A673 (cell line): ENCODE results near the gene NOS1AP. TPM values are rescaled to one million over a fixed set of nuclear protein-coding genes. Genes with fewer than 3 reads are reported as not detected.

Source experiments
- BruUV-seq: library from RNA; stranded (reverse); fragments of 400-500 nt; replicated peaks from 2 replicates; lab custom pipeline; 2021; lab: Mats Ljungman, UMichigan
- CTCF ChIA-PET: fragments of 300-600 bp; sonication (Branson Sonifier 250); formaldehyde crosslinking; loops from one replicate; lab custom pipeline; 2022; ENCODE audit warnings: antibody characterized with exemption; lab: Charles Lee
- POLR2A ChIA-PET: fragments of 300-600 bp; sonication (Branson Sonifier 250); formaldehyde crosslinking; loops from one replicate; lab custom pipeline; 2022; ENCODE audit warnings: antibody characterized with exemption; ENCODE audit not compliant: low non-redundant PET; lab: Charles Lee
- DNase-seq: peaks from one replicate; pipeline ENCODE4 v3.0.0-alpha.2; 2015; ENCODE audit warnings: low spot score
- H3K27ac ChIP-seq: fragments of 200-600 bp; sonication (generic); 2 replicates; pipeline ENCODE4 v1.5.1; 2016; ENCODE audit warnings: mixed run types, low read depth, mild to moderate bottlenecking, mixed read lengths, antibody characterized with exemption, low read length; ENCODE audit not compliant: poor library complexity, severe bottlenecking
- H3K27me3 ChIP-seq: fragments of 200-600 bp; sonication (generic); replicated peaks from 2 replicates; pipeline ENCODE4 v1.6.1; 2017; ENCODE audit warnings: mixed run types, low read depth, mild to moderate bottlenecking, mixed read lengths, antibody characterized with exemption, low read length; ENCODE audit not compliant: insufficient read depth, poor library complexity
- H3K36me3 ChIP-seq: fragments of 200-600 bp; sonication (generic); 2 replicates; pipeline ENCODE4 v1.6.1; 2016; ENCODE audit warnings: mixed run types, mild to moderate bottlenecking, mixed read lengths, antibody characterized with exemption, low read length; ENCODE audit not compliant: insufficient read depth, poor library complexity, severe bottlenecking
- H3K4me1 ChIP-seq: fragments of 200-600 bp; sonication (generic); 2 replicates; pipeline ENCODE4 v1.6.1; 2017; ENCODE audit warnings: mixed run types, mild to moderate bottlenecking, mixed read lengths, antibody characterized with exemption, low read length; ENCODE audit not compliant: insufficient read depth, poor library complexity, severe bottlenecking
- H3K4me3 ChIP-seq: fragments of 200-600 bp; sonication (generic); 2 replicates; pipeline ENCODE4 v1.5.1; 2016; ENCODE audit warnings: low read depth, mixed run types, mild to moderate bottlenecking, mixed read lengths, low read length; ENCODE audit not compliant: poor library complexity, severe bottlenecking
- H3K9me3 ChIP-seq: fragments of 200-600 bp; sonication (generic); 2 replicates; pipeline ENCODE4 v1.6.1; 2016; ENCODE audit warnings: mixed run types, low read depth, mild to moderate bottlenecking, mixed read lengths, antibody characterized with exemption, low read length; ENCODE audit not compliant: poor library complexity, severe bottlenecking
- EZH2 ChIP-seq: fragments of 200-600 bp; sonication (generic); IDR thresholded peaks from 2 replicates; pipeline ENCODE4 v1.6.1; 2017; ENCODE audit warnings: borderline replicate concordance, low read depth, mild to moderate bottlenecking, mixed read lengths, antibody characterized with exemption, low read length; ENCODE audit not compliant: poor library complexity, severe bottlenecking
- intact Hi-C: fragments of 100-400 bp; cut with micrococcal nuclease; formaldehyde crosslinking; loops from one replicate; pipeline ENCODE4 v1.10.0; 2022; ENCODE audit not compliant: unreplicated experiment
- total RNA-seq: library from RNA; stranded (reverse); gene quantifications from 2 replicates; pipeline ENCODE4 v1.2.3, GENCODE V29; 2021
- TF ChIP-seq, protein P1 (sequence below): fragments of 300-800, 200-600 bp; sonication (generic); conservative IDR thresholded peaks from 2 replicates; pipeline ENCODE4 v1.5.1; 2017; ENCODE audit warnings: low read depth, mild to moderate bottlenecking, antibody characterized with exemption, low read length, moderate library complexity, mixed read lengths

The NOS1AP gene
- total RNA-seq, 1 experiment from 2014 or later = 28.0 TPM

GRCh38 chr1:162087111-162087510 is 17.6 kb downstream of the NOS1AP start:
- no peak for TF ChIP-seq EZH2
- TF ChIP-seq, protein P1, sequence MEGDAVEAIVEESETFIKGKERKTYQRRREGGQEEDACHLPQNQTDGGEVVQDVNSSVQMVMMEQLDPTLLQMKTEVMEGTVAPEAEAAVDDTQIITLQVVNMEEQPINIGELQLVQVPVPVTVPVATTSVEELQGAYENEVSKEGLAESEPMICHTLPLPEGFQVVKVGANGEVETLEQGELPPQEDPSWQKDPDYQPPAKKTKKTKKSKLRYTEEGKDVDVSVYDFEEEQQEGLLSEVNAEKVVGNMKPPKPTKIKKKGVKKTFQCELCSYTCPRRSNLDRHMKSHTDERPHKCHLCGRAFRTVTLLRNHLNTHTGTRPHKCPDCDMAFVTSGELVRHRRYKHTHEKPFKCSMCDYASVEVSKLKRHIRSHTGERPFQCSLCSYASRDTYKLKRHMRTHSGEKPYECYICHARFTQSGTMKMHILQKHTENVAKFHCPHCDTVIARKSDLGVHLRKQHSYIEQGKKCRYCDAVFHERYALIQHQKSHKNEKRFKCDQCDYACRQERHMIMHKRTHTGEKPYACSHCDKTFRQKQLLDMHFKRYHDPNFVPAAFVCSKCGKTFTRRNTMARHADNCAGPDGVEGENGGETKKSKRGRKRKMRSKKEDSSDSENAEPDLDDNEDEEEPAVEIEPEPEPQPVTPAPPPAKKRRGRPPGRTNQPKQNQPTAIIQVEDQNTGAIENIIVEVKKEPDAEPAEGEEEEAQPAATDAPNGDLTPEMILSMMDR = no peak
- CTCF ChIA-PET = no interaction called here
- POLR2A ChIA-PET = no interaction called here
- peaks cover 11% of the 10 kb centered on the region for H3K4me1 ChIP-seq
- no peak for DNase-seq
- no TSS peak for BruUV-seq
- H3K4me3 ChIP-seq = no peak overlapping the region
- no peak overlapping the region for H3K27ac ChIP-seq
- H3K36me3 ChIP-seq = no peaks in the 10 kb centered on the region
- intact Hi-C loops = no loop called here
- H3K9me3 ChIP-seq = no peaks in the 10 kb centered on the region
- H3K27me3 ChIP-seq = no peaks in the 10 kb centered on the region

GRCh38 chr1:162087574-162087973 is 18.1 kb downstream of the NOS1AP start:
- Histone ChIP-seq H3K36me3 (no peaks in the 10 kb centered on the region), H3K27ac (no peak overlapping the region), H3K4me3 (no peak overlapping the region), H3K27me3 (no peaks in the 10 kb centered on the region), H3K9me3 (no peaks in the 10 kb centered on the region), H3K4me1 (peaks cover 16% of the 10 kb centered on the region)
- intact Hi-C loops = no loop called here
- ChIA-PET CTCF (no interaction called here), POLR2A (no interaction called here)
- DNase-seq = no peak
- BruUV-seq = no TSS peak
- TF ChIP-seq EZH2 = no peak
- TF ChIP-seq, protein P1 = no peak

- H3K36me3 ChIP-seq = no peaks in the 10 kb centered on the region
- BruUV-seq = no TSS peak
- no peak overlapping the region for H3K4me3 ChIP-seq
- no peak overlapping the region for H3K27ac ChIP-seq
- no peaks in the 10 kb centered on the region for H3K27me3 ChIP-seq
- intact Hi-C loops = no loop called here
- peaks cover 20% of the 10 kb centered on the region for H3K4me1 ChIP-seq
- DNase-seq = no peak
- CTCF ChIA-PET = no interaction called here
- H3K9me3 ChIP-seq = no peaks in the 10 kb centered on the region
- TF ChIP-seq, protein P1 = no peak
- POLR2A ChIA-PET = no interaction called here
Measured at GRCh38 chr1:162088281-162088969, 18.9 kb downstream of the NOS1AP start.
